HG03521 (cell line): Measurements from ENCODE around the gene SLC25A48.

Source experiments
- ATAC-seq: cut with Tn5 transposase; IDR thresholded peaks from one replicate; pipeline ENCODE4 v1.9.1; 2021; ENCODE audit warnings: mild to moderate bottlenecking, moderate library complexity; ENCODE audit not compliant: unreplicated experiment

The SLC25A48 gene

GRCh38 chr5:135913713-135914626 lies 79.5 kb downstream of the SLC25A48 start:
- no peak for ATAC-seq

- ATAC-seq: no peak
These were observed 81.1 kb downstream of the SLC25A48 start for GRCh38 chr5:135915466-135916001.

GRCh38 chr5:135916638-135917263 lies 82.3 kb downstream of the SLC25A48 start:
- no peak for ATAC-seq

DNA sequence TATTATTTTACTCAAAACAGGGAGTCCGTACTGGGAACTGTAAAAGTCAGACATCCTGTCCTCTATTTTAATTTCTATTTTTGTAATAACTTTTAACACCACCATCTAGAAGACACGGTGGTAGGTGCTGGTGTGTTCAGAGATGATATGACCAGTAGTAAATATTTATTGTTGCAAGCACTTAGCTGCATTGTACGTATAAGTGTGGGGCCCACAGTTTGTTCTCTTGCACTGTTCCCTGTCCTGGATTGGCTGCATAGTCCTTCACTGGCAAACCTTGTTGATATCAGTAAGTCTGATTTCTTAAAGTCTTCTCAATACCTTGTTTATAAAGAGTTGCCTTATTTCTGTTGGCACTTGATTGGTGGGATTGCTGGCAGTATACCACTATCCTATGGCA lies 85.7 kb downstream of the SLC25A48 start:
- no peak for ATAC-seq

DNA sequence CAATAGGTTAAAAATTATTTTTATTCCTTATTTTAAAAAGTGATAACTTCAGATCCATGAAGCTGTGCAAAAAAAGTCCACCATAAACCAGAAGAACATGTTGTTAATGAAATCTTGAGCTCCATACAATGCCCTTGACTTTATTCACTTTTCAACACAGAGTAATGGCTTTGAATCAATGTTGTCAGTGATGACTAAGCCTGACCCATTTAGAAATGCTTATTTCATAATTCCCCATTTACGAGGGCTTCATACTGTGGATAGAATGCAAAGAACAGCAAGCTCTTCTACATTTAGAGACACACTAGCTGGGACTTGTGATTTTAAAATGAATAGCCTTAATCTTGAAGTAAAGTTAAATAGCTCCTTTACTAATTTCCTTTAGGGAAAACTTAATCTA lies 86.9 kb downstream of the SLC25A48 start:
- ATAC-seq: no peak

GRCh38 chr5:135930029-135930948 lies 95.8 kb downstream of the SLC25A48 start:
- no peak for ATAC-seq

DNA sequence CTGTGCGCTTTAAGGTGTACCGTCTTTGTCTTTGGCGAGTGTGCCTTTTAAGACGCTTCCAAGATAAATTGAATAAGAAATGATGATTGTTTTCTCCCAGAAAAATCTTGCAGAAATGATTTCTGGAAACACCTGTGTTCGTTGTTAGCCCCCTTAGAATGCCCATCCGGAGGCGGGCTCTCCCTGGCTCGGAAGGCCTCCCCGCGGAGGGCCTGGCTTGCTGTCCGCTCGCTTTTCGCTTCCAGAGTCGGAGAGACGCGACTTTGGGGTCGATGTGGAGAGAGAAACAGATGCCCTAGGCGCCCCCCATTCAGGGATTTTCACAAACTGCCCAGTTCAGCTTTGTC lies 96.5 kb downstream of the SLC25A48 start:
- no peak for ATAC-seq

DNA sequence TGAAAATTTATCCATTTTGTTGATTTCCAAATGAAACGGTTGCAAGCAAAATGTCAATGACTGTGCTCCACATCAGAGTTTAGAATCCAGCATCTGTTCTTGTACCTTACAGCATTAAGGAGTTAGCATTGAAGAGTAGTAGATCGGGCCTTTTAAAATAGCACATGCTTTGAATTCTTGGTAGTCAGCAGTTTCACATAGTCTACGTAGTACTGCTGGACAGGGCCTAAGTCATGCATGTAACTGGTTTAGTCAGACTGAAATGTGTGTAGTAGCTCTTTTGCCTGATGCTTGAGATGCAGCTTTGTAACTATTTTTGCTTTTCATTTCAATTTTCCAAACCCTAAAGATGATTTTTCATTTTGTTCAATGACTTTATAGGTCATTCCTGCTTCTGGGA lies 100.5 kb downstream of the SLC25A48 start:
- ATAC-seq: no peak

- ATAC-seq: no peak
These were observed 102.9 kb downstream of the SLC25A48 start for GRCh38 chr5:135937245-135937911.
